GM18517 (cell line): Measurements from ENCODE around the gene MYO10.
"Not testable (repeated sequence)": the region's sequence is repeated elsewhere in the genome, so short reads cannot be mapped to it uniquely, and the experiment has no call there.

Experiments used
- ATAC-seq: cut with Tn5 transposase; IDR thresholded peaks from one replicate; pipeline ENCODE4 v1.9.1; 2021; ENCODE audit warnings: mild to moderate bottlenecking, moderate library complexity; ENCODE audit not compliant: unreplicated experiment

MYO10 gene

DNA sequence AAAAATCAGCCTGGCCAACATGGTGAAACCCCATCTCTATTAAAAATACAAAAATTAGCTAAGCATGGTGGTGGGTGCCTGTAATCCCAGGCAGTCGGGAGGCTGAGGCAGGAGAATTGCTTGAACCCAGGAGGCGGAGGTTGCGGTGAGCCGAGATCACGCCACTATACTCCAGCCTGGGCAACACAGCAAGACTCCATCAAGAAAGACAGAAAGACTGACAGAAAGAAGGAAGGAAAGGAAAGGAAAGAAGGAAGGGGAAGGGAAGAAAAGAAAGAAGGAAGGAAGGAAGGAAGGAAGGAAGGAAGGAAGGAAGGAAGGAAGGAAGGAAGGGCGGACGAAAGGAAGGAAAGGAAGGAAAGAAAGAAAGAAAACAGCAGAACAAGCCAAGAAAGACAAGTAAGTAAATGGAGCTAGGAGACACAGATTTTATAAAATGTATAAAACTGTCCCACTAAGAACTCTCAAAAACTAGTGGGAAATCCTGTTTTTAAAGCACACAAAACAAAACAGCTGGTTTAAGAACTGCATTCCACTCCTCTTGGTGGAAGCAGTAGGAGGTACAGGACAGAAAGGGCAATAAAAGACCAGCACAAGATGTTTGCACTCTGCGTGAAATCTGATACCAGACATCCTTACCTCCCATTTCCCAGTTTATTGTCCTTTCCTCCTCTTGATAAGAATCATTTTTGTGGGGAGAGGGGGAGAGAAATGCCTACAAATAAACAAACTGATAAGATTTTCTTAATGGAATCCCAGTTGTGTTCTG, 46.7 kb downstream of the MYO10 start:
- ATAC-seq = no peak

DNA sequence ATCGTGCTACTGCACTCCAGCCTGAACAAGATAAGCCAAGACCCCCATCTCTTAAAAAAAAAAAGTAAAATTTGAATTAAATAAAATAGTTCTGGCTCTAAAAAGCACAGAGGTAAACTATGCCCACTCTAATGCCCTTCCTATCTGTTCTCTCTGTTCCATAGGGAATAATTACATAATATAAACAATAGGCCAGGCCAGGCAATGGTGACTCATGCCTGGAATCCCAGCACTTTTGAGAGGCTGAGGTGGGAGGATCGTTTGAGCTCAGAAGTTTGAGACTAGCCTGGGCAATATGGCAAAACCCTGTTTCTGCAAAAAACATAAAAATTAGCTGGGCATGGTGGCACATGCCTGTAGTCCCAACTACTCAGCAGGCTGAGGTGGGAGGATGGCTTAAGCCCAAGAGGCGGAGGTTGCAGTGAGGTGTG, 47.4 kb downstream of the MYO10 start:
- ATAC-seq = no peak

DNA sequence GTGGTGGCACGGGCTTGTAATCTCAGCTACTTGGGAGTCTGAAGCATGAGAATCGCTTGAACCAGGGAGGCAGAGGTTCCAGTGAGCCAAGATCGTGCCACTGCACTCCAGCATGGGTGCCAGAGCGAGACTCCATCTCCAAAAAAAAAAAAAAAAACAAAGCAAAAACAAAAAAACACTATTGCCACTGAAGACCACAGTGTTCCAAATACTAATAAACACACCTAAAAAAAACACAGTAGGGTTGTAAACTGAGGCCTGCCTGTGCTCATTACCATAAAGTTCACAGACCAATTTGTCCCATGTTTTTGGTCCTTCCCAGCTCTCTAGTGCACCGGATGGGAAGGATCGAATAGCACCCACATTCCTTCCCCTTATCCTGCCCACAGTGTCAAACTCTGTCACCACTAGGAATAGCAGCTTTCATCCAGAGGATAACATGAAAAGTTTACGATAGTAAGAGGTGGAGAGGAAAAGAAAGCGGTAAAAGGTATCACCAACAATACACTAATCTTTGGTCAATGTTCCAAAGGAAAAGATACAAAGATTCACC, 49.2 kb downstream of the MYO10 start:
- ATAC-seq = no peak

DNA sequence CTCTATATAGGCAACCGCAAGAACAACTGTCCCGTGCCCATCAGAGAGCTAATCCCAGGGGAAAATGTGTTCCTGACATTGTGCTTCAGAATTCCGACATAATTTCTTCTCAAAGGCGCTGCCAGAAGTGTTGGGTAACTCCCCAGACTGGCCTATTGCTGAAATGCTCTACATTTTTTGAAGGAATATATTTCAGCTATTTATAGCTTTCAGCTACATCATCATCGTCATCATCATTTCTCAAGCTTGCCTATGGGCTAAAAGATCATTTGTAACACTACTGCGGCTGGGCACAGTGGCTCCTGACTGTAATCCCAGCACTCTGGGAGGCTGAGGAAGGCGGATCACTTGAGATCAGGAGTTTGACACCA, 49.7 kb downstream of the MYO10 start:
- ATAC-seq = no peak

DNA sequence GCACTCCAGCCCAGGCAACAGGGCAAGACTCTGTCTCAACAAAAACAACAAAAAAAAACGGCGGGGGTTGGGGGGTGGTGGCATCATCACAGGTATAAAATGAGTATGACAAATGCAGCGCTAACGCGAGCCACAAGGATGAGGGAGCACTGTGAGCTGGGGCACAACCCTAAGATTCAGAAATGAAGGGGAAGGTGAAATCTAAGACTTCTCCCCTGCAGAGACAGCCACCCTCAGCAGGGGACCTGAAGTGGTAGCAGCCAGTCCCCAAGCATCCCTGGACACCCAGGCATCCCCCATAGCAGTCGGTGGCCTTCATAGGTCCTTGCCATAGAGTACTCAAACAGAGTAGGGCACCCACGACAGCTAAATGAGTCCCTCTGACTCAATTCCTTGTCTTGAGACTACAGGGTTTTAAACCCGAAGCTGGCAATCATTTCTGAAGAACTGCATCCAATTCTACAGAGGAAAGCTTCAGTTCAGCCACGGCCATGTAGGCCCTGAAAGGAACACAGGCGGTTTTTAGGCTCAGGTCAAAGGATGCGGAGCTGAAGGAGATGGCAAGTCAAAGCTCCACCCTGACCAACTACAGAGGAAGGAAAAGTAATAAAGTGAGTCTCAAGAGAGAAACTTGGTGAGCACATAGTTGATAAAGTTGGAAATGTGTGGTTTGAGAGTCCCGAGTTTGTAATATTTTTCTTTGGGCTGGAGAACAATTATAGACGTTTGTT, 50.3 kb downstream of the MYO10 start:
- no peak for ATAC-seq

DNA sequence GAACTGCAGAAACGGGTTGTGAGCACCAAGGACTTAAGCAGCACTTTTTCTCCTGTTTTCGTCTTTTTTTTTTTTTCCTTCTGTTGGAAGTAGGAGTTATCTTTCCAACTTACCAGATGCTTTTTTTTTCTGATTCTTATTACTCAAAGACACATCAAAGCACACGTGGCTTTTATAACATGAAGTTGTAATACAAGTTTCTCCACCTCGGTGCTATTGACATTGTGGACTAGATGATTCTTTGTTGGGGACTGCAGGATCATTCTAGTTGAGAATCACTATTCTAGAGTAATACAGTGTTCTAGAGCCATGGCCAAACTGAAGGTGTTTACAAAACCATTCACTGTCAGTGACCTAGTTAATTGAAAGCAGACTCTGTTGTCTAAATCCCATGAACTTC, 51.5 kb downstream of the MYO10 start:
- no peak for ATAC-seq

DNA sequence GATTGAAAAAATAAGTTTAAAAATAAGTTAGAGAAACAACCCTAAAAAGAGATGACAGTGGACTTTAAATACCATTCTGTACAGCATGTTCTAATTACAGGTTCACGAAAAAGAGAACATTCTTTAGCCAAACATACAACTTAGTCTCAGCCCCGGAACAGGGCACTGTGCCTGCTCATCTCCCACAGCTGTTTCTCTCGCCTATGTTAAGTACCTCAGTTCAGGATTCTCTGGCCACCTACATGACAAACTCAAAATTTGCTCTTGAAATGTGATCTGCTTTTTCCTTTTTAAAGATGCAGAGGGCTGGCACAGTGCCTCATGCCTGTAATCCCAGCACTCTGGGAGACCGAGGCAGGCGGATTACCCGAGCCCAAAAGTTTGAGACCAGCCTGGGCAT, 52.3 kb downstream of the MYO10 start:
- ATAC-seq = no peak

DNA sequence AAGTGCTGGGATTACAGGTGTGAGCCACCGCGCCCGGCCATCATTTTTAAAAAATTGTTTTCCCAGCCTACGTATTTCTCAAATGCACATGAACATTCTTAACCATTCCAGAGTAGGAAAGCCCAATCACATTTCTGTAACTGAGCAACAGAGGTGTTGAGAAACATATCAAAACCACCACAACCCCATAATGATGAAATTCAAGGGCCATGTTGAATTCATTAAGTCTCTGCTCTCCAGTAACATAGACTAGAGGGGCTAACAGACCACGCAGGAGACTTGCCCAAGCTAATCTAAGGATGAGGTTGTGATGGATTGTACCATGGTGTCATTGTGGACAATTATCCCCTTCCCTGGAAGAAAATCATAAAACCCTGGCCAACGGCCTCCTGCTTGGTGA, 52.9 kb downstream of the MYO10 start:
- no peak for ATAC-seq

DNA sequence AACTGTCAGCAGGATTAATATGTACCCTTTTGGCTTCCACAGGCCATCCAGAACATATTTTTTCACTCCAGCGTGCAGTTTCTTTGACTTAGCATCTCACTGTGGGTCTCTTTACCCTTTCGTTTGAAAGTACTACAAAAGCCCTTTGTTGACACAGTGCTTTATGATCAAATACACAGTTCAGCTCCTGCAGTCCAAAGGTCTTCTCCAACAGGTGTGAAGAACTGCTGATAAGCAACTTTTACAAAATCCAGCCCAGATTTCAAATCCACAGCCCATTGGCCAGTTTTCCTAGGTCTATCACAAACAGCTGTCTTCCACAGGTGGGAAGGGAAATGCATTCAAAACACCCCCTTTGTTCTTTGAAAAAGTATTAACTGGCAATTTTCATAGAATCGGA, 54.8 kb downstream of the MYO10 start:
- no peak for ATAC-seq

DNA sequence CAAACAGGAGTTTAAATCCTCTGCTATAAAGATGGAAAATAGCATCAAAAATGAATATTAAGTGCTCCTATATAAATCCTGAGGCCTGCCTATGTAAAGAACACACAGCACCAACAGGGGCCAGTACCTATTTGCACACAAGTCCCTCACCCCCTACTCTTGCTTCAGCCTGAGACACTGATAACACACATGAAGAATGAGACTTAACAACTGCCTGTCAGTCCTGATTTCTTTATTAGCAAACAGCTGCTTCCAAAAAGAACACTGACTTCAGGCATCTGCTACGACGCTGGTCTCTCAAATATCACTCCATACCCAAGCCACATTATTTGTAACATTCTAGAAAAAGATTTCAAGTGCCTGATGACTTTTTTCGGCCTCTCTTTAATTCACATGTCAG, 55.5 kb downstream of the MYO10 start:
- no peak for ATAC-seq

DNA sequence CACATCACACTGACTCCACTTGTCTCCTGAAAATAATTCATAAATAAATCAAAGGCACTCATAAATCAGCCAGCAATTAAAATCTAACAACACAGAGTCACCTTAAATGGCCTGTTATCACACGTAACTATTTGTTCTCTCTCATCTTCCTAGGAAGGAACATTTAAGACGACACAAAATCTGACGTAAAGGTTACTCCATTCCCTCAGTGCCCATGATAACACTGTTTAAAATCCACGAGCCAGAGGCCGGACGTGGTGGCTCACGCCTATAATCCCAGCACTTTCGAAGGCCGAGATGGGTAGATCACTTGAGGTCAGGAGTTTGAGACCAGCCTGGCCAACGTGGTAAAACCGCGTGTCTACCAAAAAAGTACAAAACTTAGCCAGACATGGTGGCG, 56.4 kb downstream of the MYO10 start:
- no peak for ATAC-seq

DNA sequence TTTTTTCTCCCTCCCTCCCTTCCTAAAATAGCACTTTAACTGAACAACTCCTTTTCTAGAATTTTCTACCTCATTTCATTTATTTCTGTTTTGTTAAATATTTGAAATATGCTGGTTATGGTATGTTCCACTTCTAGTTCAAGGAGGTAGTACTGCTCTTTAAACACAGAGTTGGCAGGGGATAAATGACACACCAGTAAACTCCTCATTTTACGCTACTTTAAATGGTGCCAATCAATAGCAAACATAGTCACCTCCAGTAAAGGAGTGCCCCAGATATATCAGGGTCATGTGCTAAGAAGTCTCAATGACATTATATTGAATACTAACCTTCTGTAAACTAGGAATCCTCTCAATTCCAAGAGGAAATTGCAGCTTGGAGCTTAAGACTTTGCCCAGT, 56.9 kb downstream of the MYO10 start:
- no peak for ATAC-seq

DNA sequence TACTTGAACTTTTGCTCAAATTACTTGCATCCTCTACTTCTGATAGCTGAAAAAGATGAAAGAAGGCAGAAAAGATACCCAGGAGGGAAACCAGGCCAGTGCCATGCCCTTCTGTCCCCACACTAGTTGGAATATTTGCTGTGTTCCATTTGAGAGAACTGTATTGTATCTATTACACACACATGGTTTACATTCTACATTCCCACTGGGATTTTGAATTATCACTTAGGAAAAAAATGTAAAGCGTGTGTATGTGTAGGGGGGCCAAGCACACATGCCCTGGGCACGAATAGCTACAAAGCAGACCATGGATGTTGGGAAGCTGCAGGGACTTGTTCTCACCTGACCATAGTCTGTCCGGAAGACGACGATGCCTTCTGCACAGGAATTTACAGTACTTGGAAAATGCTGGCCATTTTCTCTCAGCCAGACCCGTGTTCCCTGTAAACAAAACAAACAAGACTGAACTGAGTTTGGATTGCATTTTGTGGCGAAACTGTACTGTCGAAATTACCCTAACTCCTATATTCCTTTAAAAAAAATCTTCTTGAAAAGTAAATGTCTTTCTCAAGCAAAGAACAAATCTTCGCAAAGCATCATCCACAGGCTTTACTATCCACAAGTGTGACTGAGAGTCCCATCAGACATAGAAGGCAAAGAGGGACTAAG, 58.7 kb downstream of the MYO10 start:
- no peak for ATAC-seq

DNA sequence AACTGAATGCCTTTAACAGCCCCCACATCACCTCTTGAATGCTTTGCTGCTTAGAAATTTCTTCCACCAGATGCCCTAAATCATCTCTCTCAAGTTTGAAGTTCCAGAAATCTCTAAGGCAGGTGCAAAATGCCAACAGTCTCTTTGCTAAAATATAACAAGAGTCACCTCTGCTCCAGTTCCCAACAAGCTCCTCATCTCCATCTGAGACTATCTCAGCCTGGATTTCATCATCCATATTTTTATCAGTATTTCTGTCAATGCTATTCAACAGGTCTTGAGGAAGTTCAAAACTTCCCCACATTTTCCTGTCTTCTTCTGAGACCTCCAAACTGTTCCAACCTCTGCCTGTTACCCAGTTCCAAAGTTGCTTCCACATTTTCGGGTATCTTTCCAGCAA, 61.7 kb downstream of the MYO10 start:
- ATAC-seq = not testable (repeated sequence)

DNA sequence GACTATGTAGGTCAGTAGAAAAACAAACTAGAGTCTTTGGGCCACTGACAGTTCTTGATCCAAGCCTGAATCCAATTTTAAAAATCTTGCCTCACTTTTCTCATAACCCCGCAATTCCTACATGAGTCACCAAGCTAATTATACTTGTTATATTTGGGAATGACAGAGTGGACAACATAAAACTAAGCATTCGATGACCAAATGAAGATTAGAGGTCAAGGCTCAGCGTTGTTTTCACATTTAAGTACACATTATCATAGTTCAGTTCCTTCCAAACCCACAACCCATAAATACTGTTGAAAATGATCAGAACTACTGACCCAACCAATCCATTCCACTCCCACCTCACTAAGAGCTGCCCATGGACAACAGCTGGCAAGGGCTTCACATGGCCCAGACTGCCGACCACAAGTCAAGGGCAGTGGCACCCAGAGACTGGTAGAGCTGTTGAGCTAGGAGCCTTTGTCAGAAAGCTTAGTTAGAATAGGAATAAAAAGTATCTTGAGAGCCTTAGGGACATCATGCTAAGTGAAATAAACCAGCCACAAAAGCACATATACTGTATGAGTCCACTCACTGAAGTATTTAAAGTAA, 64.2 kb downstream of the MYO10 start:
- no peak for ATAC-seq

DNA sequence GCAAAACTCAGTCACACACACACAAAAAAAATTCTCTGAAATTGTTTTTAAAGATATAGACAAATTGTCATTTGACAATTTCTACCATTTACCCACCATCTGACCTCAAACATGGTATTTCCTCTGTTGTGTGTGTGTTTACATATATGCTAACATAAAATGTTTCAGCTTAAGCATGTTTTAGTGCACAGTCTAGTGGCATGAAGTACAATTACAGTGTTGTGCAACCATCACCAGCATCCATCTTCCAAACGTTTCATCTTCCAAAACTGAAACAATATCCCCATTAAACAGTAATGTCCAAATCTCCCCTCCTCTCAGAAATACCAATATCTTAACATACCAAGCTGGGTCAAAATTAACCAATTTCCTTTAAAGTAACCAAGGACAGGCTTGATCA, 65.2 kb downstream of the MYO10 start:
- no peak for ATAC-seq

DNA sequence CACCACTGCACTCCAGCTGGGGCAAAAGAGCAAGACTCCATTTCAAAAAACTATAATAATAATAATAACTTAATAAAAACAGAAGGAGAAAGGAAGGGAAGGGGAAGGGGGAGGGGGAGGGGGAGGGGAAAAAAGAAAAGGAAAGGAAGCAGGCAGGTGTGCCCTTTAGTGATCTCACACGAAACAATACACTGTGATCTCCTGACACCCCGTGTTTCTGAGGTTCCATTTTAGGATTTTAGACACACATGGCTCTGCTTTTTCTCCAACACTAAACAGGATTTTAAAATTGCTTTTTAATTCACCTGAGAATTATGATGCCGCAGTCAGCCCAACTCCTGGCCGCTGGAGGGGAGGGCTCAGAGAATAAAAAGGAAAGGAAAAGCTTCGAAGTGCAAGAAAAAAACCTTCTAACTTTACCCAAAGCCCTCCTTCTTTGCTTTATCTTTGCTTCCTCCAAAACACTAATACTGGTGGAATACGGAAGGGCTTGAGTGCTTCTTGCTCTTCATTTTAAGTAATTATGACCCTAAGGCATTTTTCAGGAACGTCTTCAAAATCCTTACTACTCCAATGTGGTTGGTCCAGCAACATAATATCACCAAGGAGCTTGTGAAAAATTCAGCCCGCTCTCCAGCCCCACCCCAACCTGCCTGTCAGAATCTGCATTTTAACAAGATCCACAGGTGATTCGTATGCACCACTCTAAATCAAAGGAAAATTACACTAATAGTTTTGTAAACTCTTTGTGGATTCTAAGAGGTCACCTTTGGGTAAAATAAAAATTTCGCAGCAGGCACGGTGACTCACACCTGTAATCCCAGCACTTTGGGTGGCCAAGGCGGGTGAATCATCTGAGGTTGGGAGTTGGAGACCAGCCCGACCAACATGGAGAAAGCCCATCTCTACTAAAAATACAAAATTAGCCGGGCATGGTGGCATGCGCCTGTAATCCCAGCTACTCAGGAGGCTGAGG, 66.0 kb downstream of the MYO10 start:
- no peak for ATAC-seq

DNA sequence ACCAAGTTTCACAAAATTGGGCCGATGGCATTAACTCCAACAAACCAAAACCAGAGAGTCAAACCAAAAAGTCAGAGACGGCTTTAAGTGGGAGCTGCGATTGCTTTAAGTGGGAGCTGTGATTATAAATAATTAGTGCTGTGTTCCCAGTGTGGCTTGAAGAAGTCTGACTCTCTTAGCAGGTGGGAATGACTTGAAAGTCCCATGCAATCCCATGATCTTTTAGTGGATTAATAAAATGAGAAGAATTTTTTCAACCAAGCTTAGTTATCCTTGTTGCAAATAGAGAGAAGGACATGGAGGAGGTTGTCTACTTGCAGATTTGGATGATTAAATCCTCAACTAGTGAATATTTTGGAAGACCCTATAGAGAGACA, 68.5 kb downstream of the MYO10 start:
- no peak for ATAC-seq

DNA sequence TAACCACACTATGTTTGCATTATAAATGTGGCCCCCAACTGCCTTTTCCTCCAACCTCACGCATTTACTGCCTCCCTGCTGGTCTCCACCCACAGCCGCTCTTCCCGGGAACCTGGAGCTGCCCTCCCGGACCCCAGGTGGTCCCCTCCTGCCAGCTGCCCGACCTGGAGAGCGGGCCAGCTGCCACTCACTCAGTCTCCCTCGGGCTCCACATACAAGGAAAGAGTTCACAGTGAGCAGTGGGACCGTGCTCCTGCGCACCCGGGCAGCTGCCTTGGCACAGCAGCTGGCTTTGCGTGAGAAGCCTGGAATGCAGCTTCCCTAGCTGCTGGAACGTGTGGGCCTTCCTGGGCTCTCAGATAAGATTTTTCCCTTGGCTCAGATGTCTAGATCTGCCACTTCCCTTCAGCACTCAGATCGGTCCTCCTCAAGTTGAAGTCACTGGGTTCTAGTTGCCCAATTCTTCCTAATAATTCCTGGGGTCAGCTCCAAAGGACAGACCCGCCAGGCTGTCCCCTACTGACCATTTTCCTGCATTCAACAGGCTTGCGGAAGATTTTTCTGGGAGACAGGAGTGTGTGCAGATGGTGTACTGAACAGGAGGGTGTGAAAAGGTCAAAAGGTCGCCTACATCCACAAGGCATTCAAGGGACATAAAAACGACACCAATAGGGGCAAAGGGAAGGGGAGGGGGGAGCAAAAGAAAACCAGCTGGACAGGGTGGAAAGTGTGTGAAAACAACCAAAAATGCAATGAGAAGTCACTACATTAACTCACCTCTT, 69.1 kb downstream of the MYO10 start:
- no peak for ATAC-seq

DNA sequence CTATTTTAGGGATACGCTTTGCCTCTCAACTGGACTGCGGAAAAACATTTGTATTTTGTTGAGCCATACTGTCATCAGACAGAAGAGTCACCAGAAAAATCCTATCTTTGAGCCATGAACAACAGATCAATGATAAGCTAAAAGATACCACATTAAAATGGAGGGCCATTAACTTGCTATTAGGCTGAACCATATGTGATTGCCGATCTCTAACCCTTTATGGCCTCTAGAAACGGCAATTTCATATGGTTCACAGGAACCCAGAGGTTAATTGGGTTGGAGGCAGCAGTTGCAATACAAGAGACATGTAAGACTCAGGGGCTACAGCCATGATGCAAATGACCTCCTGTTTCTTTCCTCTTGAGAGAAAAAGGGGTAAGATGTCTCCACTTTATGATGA, 69.8 kb downstream of the MYO10 start:
- no peak for ATAC-seq
